Small intestine (tissue), 7 donors: ENCODE measurements around the gene GAB3. TPM values are rescaled to one million over a fixed set of nuclear protein-coding genes. Genes with fewer than 3 reads are reported as not detected.
A peak's percentile ranks its signal among the peaks of the same experiment; 100 is the strongest.

Experiments
- DNase-seq, 2 donors: peaks; one replicate each; pipeline versions ENCODE4 v3.0.0 to v3.0.0-alpha.2; 2013
- FAIRE-seq: peaks from 2 replicates; lab custom pipeline; 2012; peaks lifted over from hg19 to GRCh38; lab: Jason Lieb, UNC
- H3K27ac ChIP-seq, 3 donors: one replicate each; pipeline ENCODE4 v1.5.1; 2013; ENCODE audit warnings: low read length in 2 of 3, mild to moderate bottlenecking in 2 of 3, control low read depth in 1 of 3, inconsistent platforms in 1 of 3, low read depth in 1 of 3, moderate library complexity in 1 of 3
- H3K27me3 ChIP-seq, 3 donors: one replicate each; pipeline ENCODE4 v1.6.1; 2013; ENCODE audit warnings: low read length in 3 of 3, inconsistent platforms in 1 of 3; ENCODE audit not compliant: control insufficient read depth in 3 of 3, insufficient read depth in 3 of 3
- H3K36me3 ChIP-seq, 3 donors: one replicate each; pipeline ENCODE4 v1.6.1; 2013; ENCODE audit warnings: low read length in 3 of 3, inconsistent platforms in 1 of 3, low read depth in 1 of 3, mild to moderate bottlenecking in 1 of 3, moderate library complexity in 1 of 3; ENCODE audit not compliant: control insufficient read depth in 3 of 3, insufficient read depth in 2 of 3
- H3K4me1 ChIP-seq, 3 donors: one replicate each; pipeline ENCODE4 v1.6.1; 2013; ENCODE audit warnings: low read length in 2 of 3, inconsistent platforms in 1 of 3, low read depth in 1 of 3, mild to moderate bottlenecking in 1 of 3, moderate library complexity in 1 of 3; ENCODE audit not compliant: control insufficient read depth in 3 of 3, insufficient read depth in 2 of 3
- H3K4me3 ChIP-seq, 3 donors: one replicate each; pipeline ENCODE4 v1.5.1; 2013; ENCODE audit warnings: low read length in 3 of 3, control low read depth in 1 of 3, inconsistent platforms in 1 of 3, low read depth in 1 of 3, mild to moderate bottlenecking in 1 of 3, moderate library complexity in 1 of 3
- H3K9me3 ChIP-seq, 2 donors: one replicate each; pipeline ENCODE4 v1.6.1; 2013; ENCODE audit warnings: low read depth in 1 of 2, low read length in 1 of 2; ENCODE audit not compliant: control insufficient read depth in 2 of 2, insufficient read depth in 1 of 2
- WGBS, 3 donors: extraction: QIAGEN DNeasy Blood & Tissue Kit; methylation state at CpG; one replicate each; pipeline ENCODE4 v1.1.7; 2013; 5-methylcytosine and 5-hydroxymethylcytosine counted together
- polyA plus RNA-seq, 4 donors: library from polyadenylated mRNA; stranded (reverse) in 3 of 4; unstranded in 1 of 4; fragments of 200-250 nt in 3 of 4; fragments of 120-200 nt in 1 of 4; gene quantifications; one replicate each; pipeline versions ENCODE4 v1.2.1 to v1.2.3, GENCODE V29; 2013
- donor health status: healthy with polysubstance abuse.
- donor health status: control.
- donor health status: control.
- donor health status: Bipolar disorder and iron deficiency.
- donor health status: healthy.

Gene GAB3
- polyA plus RNA-seq, 4 donors = 1.1 to 2.1 (median 1.3) TPM

- DNase-seq = no peak
- 68 to 81% (median 74%) methylated on average over 6 of the region's 6 CpGs for WGBS, 3 donors
- FAIRE-seq = no peak
- no peaks in the 10 kb centered on the region for H3K4me1 ChIP-seq
- no peak overlapping the region for H3K4me3 ChIP-seq
- H3K9me3 ChIP-seq = no peaks in the 10 kb centered on the region
- no peaks in the 10 kb centered on the region for H3K27me3 ChIP-seq
- H3K36me3 ChIP-seq = peaks cover 2 to 28% (median 2%) of the 10 kb centered on the region in 3 donors
- H3K27ac ChIP-seq = no peak overlapping the region
These were observed 34.8 kb upstream of the GAB3 start for GRCh38 chrX:154785716-154786115.

GRCh38 chrX:154784149-154784995 is 33.5 kb upstream of the GAB3 start:
- H3K4me3 ChIP-seq = no peak overlapping the region
- WGBS, 3 donors = 81 to 84% (median 84%) methylated on average over 12 to 13 of the region's 13 CpGs
- H3K36me3 ChIP-seq = peaks cover 0 to 27% (median 2%) of the 10 kb centered on the region in 3 donors
- DNase-seq = no peak
- FAIRE-seq = no peak
- H3K4me1 ChIP-seq = no peaks in the 10 kb centered on the region
- H3K27ac ChIP-seq = no peak overlapping the region
- H3K27me3 ChIP-seq = no peaks in the 10 kb centered on the region
- H3K9me3 ChIP-seq = no peaks in the 10 kb centered on the region

- WGBS, 3 donors = 85 to 95% (median 92%) methylated on average over 8 to 9 of the region's 9 CpGs
- Histone ChIP-seq H3K27me3 (no peaks in the 10 kb centered on the region), H3K27ac (no peak overlapping the region), H3K9me3 (no peaks in the 10 kb centered on the region), H3K36me3 (peaks cover 2 to 32% (median 4%) of the 10 kb centered on the region in 3 donors), H3K4me1 (no peaks in the 10 kb centered on the region), H3K4me3 (no peak overlapping the region)
- FAIRE-seq (no peak), DNase-seq (no peak)
These were observed 30.1 kb upstream of the GAB3 start for GRCh38 chrX:154780968-154781367.

GRCh38 chrX:154779261-154779660 is 28.4 kb upstream of the GAB3 start:
- Histone ChIP-seq H3K27ac (no peak overlapping the region), H3K4me1 (no peaks in the 10 kb centered on the region), H3K9me3 (no peaks in the 10 kb centered on the region), H3K4me3 (no peak overlapping the region), H3K27me3 (no peaks in the 10 kb centered on the region), H3K36me3 (peaks cover 4 to 41% (median 12%) of the 10 kb centered on the region in 3 donors)
- WGBS, 3 donors = 80 to 93% (median 82%) methylated on average over 4 of the region's 4 CpGs
- no peak for DNase-seq
- no peak for FAIRE-seq

GRCh38 chrX:154776753-154777152 is 25.9 kb upstream of the GAB3 start:
- H3K9me3 ChIP-seq = peaks cover 0 to 1% of the 10 kb centered on the region in 2 donors
- H3K27me3 ChIP-seq = no peaks in the 10 kb centered on the region
- DNase-seq = no peak
- 86 to 93% (median 87%) methylated on average over 2 of the region's 2 CpGs for WGBS, 3 donors
- peaks cover 5 to 42% (median 13%) of the 10 kb centered on the region in 3 donors for H3K36me3 ChIP-seq
- H3K27ac ChIP-seq = no peak overlapping the region
- no peak for FAIRE-seq
- no peak overlapping the region for H3K4me3 ChIP-seq
- no peaks in the 10 kb centered on the region for H3K4me1 ChIP-seq

GRCh38 chrX:154775419-154776349 is 24.8 kb upstream of the GAB3 start:
- peaks cover 5 to 36% (median 13%) of the 10 kb centered on the region in 3 donors for H3K36me3 ChIP-seq
- FAIRE-seq = no peak
- 74 to 84% (median 81%) methylated on average over 15 of the region's 15 CpGs for WGBS, 3 donors

GRCh38 chrX:154774622-154775021 is 23.7 kb upstream of the GAB3 start:
- no peak overlapping the region for H3K4me3 ChIP-seq
- H3K4me1 ChIP-seq = no peaks in the 10 kb centered on the region
- 73 to 85% (median 80%) methylated on average over 3 to 5 of the region's 5 CpGs for WGBS, 3 donors
- peaks cover 5 to 40% (median 13%) of the 10 kb centered on the region in 3 donors for H3K36me3 ChIP-seq
- FAIRE-seq = no peak
- H3K9me3 ChIP-seq = peaks cover 0 to 1% of the 10 kb centered on the region in 2 donors
- no peak for DNase-seq
- H3K27ac ChIP-seq = no peak overlapping the region
- no peaks in the 10 kb centered on the region for H3K27me3 ChIP-seq

More at GRCh38 chrX:154775419-154776349, 24.8 kb upstream of the GAB3 start:
- Histone ChIP-seq H3K27me3 (no peaks in the 10 kb centered on the region), H3K4me1 (no peaks in the 10 kb centered on the region), H3K4me3 (no peak overlapping the region), H3K27ac (no peak overlapping the region), H3K9me3 (peaks cover 0 to 1% of the 10 kb centered on the region in 2 donors)
- DNase-seq = peak in 1 of 2 donors; percentile 6
